Loucy (cell line): ENCODE results near the gene OR13C4.

ENCODE experiments used
- CTCF ChIP-seq: fragments of 200-600 bp; sonication (generic); conservative IDR thresholded peaks from 2 replicates; pipeline ENCODE4 v1.5.1; 2014; ENCODE audit warnings: mild to moderate bottlenecking, antibody characterized with exemption, low read length
- EZH2phosphoT487 ChIP-seq: fragments of 200-600 bp; IDR thresholded peaks from 2 replicates; pipeline ENCODE4 v1.6.1; 2018; ENCODE audit warnings: antibody characterized with exemption, mild to moderate bottlenecking, moderate library complexity, borderline replicate concordance

DNA sequence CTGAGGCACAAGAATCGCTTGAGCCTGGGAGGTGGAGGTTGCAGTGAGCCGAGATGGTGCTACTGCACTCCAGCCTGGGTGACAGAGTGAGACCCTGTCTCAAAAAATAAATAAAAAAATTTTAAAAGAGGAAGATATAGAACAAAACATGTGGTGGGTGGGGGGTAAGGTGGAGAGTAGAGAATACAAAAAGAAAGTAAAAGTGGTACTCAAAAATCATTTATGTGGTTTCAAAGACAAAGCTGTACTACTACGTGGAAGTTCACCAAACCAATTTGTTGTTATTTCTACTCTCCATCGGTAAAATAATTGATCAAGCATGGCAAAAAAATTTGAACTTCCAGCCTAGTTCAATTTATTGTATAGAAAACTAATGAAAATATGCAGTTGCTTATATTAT, 17.6 kb upstream of the OR13C4 start:
- TF ChIP-seq CTCF (no peak), EZH2phosphoT487 (no peak)
